ENCODE results near the gene E2F1. TPM values are rescaled to one million over a fixed set of nuclear protein-coding genes. Genes with fewer than 3 reads are reported as not detected.

Gene E2F1
- total and polyA plus RNA-seq, 8 donors, result 2.3 to 24.9 (median 4.6) TPM

- 81 to 93% (median 89%) methylated on average over 10 to 11 of the region's 11 CpGs for WGBS, 5 donors
- no peak for DNase-seq
- intact Hi-C loops (cut with DNase I; ENCODE audit: low total_unique reads), result no loop called here
- Histone ChIP-seq H3K27ac (peak overlapping the region in 4 of 5 donors; percentile 88 to 94 (median 92)), H3K27me3 (no peaks in the 10 kb centered on the region), H3K9me3 (no peaks in the 10 kb centered on the region), H3K4me3 (no peak overlapping the region), H3K36me3 (peaks cover 0 to 9% (median 3%) of the 10 kb centered on the region in 4 donors), H3K4me1 (peaks cover 35 to 59% (median 52%) of the 10 kb centered on the region in 4 donors)
- TF ChIP-seq POLR2A (IDR thresholded peaks at IDR 0.05) (no peak), POLR2AphosphoS5 (IDR thresholded peaks at IDR 0.05) (no peak), EP300 (IDR thresholded peaks at IDR 0.05) (no peak)
- TF ChIP-seq, protein P1, sequence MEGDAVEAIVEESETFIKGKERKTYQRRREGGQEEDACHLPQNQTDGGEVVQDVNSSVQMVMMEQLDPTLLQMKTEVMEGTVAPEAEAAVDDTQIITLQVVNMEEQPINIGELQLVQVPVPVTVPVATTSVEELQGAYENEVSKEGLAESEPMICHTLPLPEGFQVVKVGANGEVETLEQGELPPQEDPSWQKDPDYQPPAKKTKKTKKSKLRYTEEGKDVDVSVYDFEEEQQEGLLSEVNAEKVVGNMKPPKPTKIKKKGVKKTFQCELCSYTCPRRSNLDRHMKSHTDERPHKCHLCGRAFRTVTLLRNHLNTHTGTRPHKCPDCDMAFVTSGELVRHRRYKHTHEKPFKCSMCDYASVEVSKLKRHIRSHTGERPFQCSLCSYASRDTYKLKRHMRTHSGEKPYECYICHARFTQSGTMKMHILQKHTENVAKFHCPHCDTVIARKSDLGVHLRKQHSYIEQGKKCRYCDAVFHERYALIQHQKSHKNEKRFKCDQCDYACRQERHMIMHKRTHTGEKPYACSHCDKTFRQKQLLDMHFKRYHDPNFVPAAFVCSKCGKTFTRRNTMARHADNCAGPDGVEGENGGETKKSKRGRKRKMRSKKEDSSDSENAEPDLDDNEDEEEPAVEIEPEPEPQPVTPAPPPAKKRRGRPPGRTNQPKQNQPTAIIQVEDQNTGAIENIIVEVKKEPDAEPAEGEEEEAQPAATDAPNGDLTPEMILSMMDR (IDR thresholded peaks at IDR 0.05), result no peak
Observed at GRCh38 chr20:33676121-33676520, 10.1 kb downstream of the E2F1 start.

DNA sequence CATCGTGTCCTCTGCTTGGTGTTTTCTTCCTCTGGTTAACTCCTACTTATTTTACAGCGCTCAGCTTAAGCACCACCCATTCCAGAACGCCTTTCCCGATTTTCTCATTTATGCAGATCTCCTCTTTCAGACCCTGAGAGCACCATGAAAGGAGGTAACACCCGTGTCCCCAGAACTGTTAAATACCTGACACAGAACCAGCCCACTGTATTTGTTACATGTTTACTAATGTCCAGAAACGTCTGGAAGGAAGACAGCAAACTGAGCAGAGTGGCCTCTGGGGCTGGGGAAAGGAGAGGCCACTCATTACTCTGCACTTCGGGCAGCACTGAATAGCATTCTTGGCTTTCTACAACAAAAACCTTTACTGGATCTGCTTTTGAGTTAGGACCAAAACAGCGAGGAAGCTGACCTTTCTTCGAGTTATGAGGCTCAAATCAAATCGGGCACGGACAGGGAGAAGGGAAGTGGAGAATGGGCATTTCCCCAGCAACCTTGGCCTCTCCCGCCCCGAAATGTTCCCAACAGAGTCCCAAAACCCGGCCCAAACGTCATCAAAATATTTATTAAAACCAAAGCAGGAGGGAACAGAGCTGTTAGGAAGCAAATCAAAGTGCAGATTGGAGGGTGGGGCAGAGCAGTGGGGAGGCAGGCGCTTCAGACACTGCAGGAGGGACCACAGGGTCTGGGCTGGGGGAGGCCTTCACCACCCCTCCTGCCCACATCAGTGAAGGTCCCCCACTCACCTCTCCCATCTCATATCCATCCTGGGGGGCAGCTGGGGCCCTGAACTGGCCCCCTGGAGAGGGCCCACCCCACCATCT, 10.8 kb downstream of the E2F1 start:
- H3K27me3 ChIP-seq, result no peaks in the 10 kb centered on the region
- peak in 1 of 3 donors; percentile 47 for TF ChIP-seq POLR2AphosphoS5 (IDR thresholded peaks at IDR 0.05)
- no peak for TF ChIP-seq EP300 (IDR thresholded peaks at IDR 0.05)
- no peak for TF ChIP-seq POLR2A (IDR thresholded peaks at IDR 0.05)
- TF ChIP-seq, protein P1 (IDR thresholded peaks at IDR 0.05), result no peak
- 32 to 44% (median 38%) methylated on average over 16 of the region's 16 CpGs for WGBS, 5 donors
- no peak for DNase-seq
- peak overlapping the region; percentile 88 to 94 (median 90) for H3K27ac ChIP-seq
- H3K9me3 ChIP-seq, result no peaks in the 10 kb centered on the region
- H3K4me3 ChIP-seq, result peak overlapping the region; percentile 68 to 78 (median 78)
- peaks cover 42 to 67% (median 59%) of the 10 kb centered on the region in 4 donors for H3K4me1 ChIP-seq
- intact Hi-C loops (cut with DNase I; ENCODE audit: low total_unique reads), result no loop called here
- H3K36me3 ChIP-seq, result peaks cover 0 to 15% (median 7%) of the 10 kb centered on the region in 4 donors

DNA sequence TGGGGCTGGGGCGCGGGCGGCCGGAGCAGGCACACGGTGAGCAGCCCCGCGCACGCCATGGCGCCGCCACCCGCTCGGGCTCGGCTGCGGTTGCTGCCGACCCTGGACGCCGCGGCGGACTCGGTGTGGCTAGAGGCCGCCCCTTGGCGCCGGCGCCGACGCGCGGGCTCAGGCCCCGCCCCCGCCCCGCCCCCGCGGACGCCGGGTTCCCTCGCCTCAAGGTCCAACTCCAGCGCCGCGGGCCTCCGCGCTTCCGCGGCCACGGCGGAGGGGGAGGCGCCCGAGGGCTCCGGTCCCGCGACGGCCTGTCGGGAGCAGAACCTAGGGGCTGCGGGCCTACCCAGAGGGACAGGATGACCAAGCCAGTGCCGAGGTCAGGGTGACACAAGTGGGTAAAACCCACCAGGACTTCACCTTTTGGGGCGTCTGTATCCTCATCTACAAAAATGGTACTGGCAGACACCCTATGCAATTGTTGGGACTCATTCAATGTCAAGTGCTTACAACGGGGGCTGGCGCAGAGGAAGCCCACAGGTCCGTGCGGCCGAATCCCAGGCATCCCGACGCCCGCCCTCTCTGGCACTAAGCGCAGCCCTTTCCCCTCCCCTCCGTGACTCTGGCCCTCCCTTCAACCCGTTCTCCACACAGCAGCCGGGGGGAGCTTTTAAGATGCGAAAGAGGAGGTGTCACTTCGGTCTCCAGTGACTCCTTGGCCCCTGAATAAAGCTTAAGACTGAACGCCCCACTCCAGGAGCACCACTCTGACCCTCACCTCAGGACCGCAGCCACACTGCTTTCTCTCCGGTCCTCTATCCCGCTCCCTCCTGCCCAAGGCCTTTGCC, 11.7 kb downstream of the E2F1 start, which contains the start of gene NECAB3:
NECAB3 (minus strand) TSS at position 135 of the 842 bp plus-strand sequence; CDS start at position 59, 76 bp downstream.
- TF ChIP-seq POLR2AphosphoS5 (IDR thresholded peaks at IDR 0.05) (peak; percentile 22 to 84 (median 72)), EP300 (IDR thresholded peaks at IDR 0.05) (no peak), POLR2A (IDR thresholded peaks at IDR 0.05) (no peak)
- TF ChIP-seq, protein P1 (IDR thresholded peaks at IDR 0.05), result no peak
- intact Hi-C loops (cut with DNase I; ENCODE audit: low total_unique reads), result no loop called here
- DNase-seq, result peak; percentile 90 to 94

More for the DNA sequence above, 11.7 kb downstream of the E2F1 start, which contains the start of gene NECAB3:
- Histone ChIP-seq H3K4me1 (peaks cover 44 to 75% (median 68%) of the 10 kb centered on the region in 4 donors), H3K36me3 (peaks cover 0 to 20% (median 13%) of the 10 kb centered on the region in 4 donors), H3K27ac (peak within 1 kb of the TSS; percentile 88 to 94 (median 90)), H3K9me3 (no peaks in the 10 kb centered on the region), H3K27me3 (no peaks in the 10 kb centered on the region), H3K4me3 (peak within 1 kb of the TSS; percentile 68 to 78 (median 78))
- 4 to 12% (median 5%) methylated on average over 19 to 73 of the region's 73 CpGs for WGBS, 5 donors

All from stomach (tissue), 9 donors.